ENCODE results near the gene ZFP2. TPM values are rescaled to one million over a fixed set of nuclear protein-coding genes. Genes with fewer than 3 reads are reported as not detected.

Gene ZFP2
- total and polyA plus RNA-seq, 10 of the 15 experiments (the other 5 are each of a cell fraction or from before 2014, with no cell fraction given), result 0.08 to 0.26 (median 0.10) TPM; not detected in 7

DNA sequence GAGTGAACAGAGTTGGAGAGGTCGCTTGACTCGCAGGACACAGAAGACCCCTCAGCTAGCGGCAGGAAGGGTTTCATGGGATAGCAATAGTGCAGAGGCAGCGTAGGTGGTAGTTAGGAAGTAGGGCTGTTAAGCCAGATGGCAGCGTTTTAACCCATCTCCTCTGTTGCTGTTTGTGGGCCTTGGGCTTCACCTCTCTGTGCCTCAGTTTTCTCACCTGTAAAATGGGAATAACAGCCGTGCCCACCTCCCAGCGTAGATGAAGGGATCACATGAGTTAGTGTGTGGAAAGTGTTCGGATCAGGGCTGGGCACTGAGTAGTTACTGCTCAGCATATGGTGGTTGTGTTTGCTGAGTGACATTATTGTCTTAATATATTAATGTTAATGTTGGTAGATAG is 34.1 kb upstream of the ZFP2 start (continued):
- no peak for TF ChIP-seq ZBTB40 (IDR thresholded peaks at IDR 0.05; ENCODE audit: borderline replicate concordance)
- no peak for TF ChIP-seq SIX5 (IDR thresholded peaks at IDR 0.05; ENCODE audit: low read depth, low read length, severe bottlenecking)
- no peak for TF ChIP-seq BCL11A (IDR thresholded peaks at IDR 0.05; ENCODE audit: low read depth, low read length)
- no peak for TF ChIP-seq NRF1 (conservative IDR thresholded peaks at IDR 0.05; ENCODE audit: low read depth, low read length)
- no peak for TF ChIP-seq TCF7 (IDR thresholded peaks at IDR 0.05; ENCODE audit: borderline replicate concordance)
- no peak for TF ChIP-seq RUNX3 (IDR thresholded peaks at IDR 0.05; ENCODE audit: low read length)
- TF ChIP-seq ZNF384 (IDR thresholded peaks at IDR 0.05; ENCODE audit: borderline replicate concordance, low read depth, low read length), result no peak
- TF ChIP-seq FOXK2 (IDR thresholded peaks at IDR 0.05), result no peak
- TF ChIP-seq NR2C1 (IDR thresholded peaks at IDR 0.05), result no peak
- TF ChIP-seq MYC (IDR thresholded peaks at IDR 0.05; ENCODE audit: insufficient read depth, insufficient read length, insufficient replicate concordance, low read length, severe bottlenecking), result no peak
- no peak for TF ChIP-seq TAF1 (IDR thresholded peaks at IDR 0.05; ENCODE audit: borderline replicate concordance, low read depth, low read length)
- TF ChIP-seq MEF2B (IDR thresholded peaks at IDR 0.05; ENCODE audit: partially characterized antibody, poor library complexity, severe bottlenecking), result no peak
- TF ChIP-seq HCFC1 (IDR thresholded peaks at IDR 0.05; ENCODE audit: low read length), result no peak

Data from GM12878 (cell line).